ENCODE data around the gene UBASH3A.

UBASH3A gene

GRCh38 chr21:42471716-42472330 lies 68.1 kb downstream of the UBASH3A start:
- no peak for DNase-seq

GRCh38 chr21:42472521-42472920 lies 68.8 kb downstream of the UBASH3A start:
- no peak for DNase-seq

GRCh38 chr21:42473498-42474042 lies 69.9 kb downstream of the UBASH3A start:
- DNase-seq = no peak

GRCh38 chr21:42474043-42474831 lies 70.5 kb downstream of the UBASH3A start:
- no peak for DNase-seq

- no peak for DNase-seq
Measured at GRCh38 chr21:42475036-42475435, 71.3 kb downstream of the UBASH3A start.

GRCh38 chr21:42475526-42476387 lies 72.1 kb downstream of the UBASH3A start:
- no peak for DNase-seq

- DNase-seq = no peak
Measured at GRCh38 chr21:42476388-42477331, 73.0 kb downstream of the UBASH3A start.

- DNase-seq = no peak
Measured at GRCh38 chr21:42478504-42478903, 74.8 kb downstream of the UBASH3A start.

GRCh38 chr21:42479582-42479981 lies 75.9 kb downstream of the UBASH3A start:
- no peak for DNase-seq

- DNase-seq = no peak
Measured at GRCh38 chr21:42480736-42481135, 77.0 kb downstream of the UBASH3A start.

- no peak for DNase-seq
Measured at GRCh38 chr21:42481169-42481568, 77.5 kb downstream of the UBASH3A start.

- DNase-seq = no peak
Measured at GRCh38 chr21:42484966-42485365, 81.3 kb downstream of the UBASH3A start.

- DNase-seq = no peak
Measured at GRCh38 chr21:42486072-42486471, 82.4 kb downstream of the UBASH3A start.

- no peak for DNase-seq
Measured at GRCh38 chr21:42486531-42486930, 82.8 kb downstream of the UBASH3A start.

- no peak for DNase-seq
Measured at GRCh38 chr21:42489006-42489563, 85.4 kb downstream of the UBASH3A start.

- no peak for DNase-seq
Measured at GRCh38 chr21:42489991-42490390, 86.3 kb downstream of the UBASH3A start.

GRCh38 chr21:42490720-42491119 lies 87.0 kb downstream of the UBASH3A start:
- no peak for DNase-seq

- no peak for DNase-seq
Measured at GRCh38 chr21:42491328-42491727, 87.6 kb downstream of the UBASH3A start.

GRCh38 chr21:42492201-42492600 lies 88.5 kb downstream of the UBASH3A start:
- no peak for DNase-seq

GRCh38 chr21:42493109-42494060 lies 89.7 kb downstream of the UBASH3A start:
- DNase-seq = no peak

GRCh38 chr21:42495027-42495426 lies 91.3 kb downstream of the UBASH3A start:
- no peak for DNase-seq
